ENCODE data around the gene ZSCAN4. TPM values are rescaled to one million over a fixed set of nuclear protein-coding genes. Genes with fewer than 3 reads are reported as not detected.

ZSCAN4 gene
- total and polyA plus RNA-seq, 9 of the 15 experiments (the other 6 are each of a cell fraction or from before 2014, with no cell fraction given) = not detected

GRCh38 chr19:57712222-57712621 lies 43.5 kb downstream of the ZSCAN4 start (continued):
- TF ChIP-seq REST (IDR thresholded peaks at IDR 0.05; ENCODE audit: borderline replicate concordance) (no peak), REST (CRISPR knock-in tag; IDR thresholded peaks at IDR 0.05; ENCODE audit: low read depth) (no peak), U2AF2 (optimal IDR thresholded peaks at IDR 0.05; ENCODE audit: low read depth, low read length) (no peak)

- BruUV-seq (replicated peaks) = no TSS peak
- in situ Hi-C loops (cut with MboI) (no loop called here), intact Hi-C loops (cut with micrococcal nuclease) (no loop called here)
- Histone ChIP-seq H3K79me2 (ENCODE audit: control insufficient read depth, insufficient read depth, low read length) (no peaks in the 10 kb centered on the region), H3K4me3 (no peak overlapping the region), H3K9me1 (ENCODE audit: control insufficient read depth, insufficient read depth, low read length) (no peaks in the 10 kb centered on the region), H3K36me3 (ENCODE audit: control insufficient read depth, insufficient read depth, low read length) (peaks cover 15% of the 10 kb centered on the region), H4K20me1 (replicated peaks; ENCODE audit: control insufficient read depth, insufficient read depth, low read length) (no peaks in the 10 kb centered on the region), H3K9me3 (replicated peaks; ENCODE audit: control insufficient read depth, insufficient read depth, low read depth, low read length) (peaks cover 9% of the 10 kb centered on the region), H3K4me1 (replicated peaks in 1 of 2; ENCODE audit: control insufficient read depth in 2 of 2, insufficient read depth in 2 of 2, low read length in 2 of 2) (no peaks in the 10 kb centered on the region), H3K27me3 (ENCODE audit: control insufficient read depth in 2 of 2, insufficient read depth in 2 of 2, low read length in 2 of 2) (no peaks in the 10 kb centered on the region), H3K9ac (ENCODE audit: insufficient read depth in 1 of 2, low read depth in 2 of 2, low read length in 2 of 2) (no peak overlapping the region), H3K4me2 (ENCODE audit: insufficient read depth, low read length) (no peak overlapping the region), H3K27ac (ENCODE audit: extremely low read depth, low read depth, low read length) (no peak overlapping the region), H2AFZ (ENCODE audit: low read depth, low read length) (no peak overlapping the region)
- ChIA-PET CTCF (ENCODE audit: low intra/inter-chr PET ratio) (no interaction called here), POLR2A (no interaction called here)
- no peak for FAIRE-seq
- no peak for ATAC-seq
- DNase-seq (ENCODE audit: extremely low read depth in 1 of 4, low spot score in 3 of 4) = no peak
- peak; percentile 18; the same call in 1 of the 2 replicates for TF ChIP-seq TFE3 (CRISPR knock-in tag; IDR thresholded peaks at IDR 0.05)
- TF ChIP-seq ZKSCAN1 (IDR thresholded peaks at IDR 0.05; ENCODE audit: low read depth, low read length) = no peak
- TF ChIP-seq CTCF (IDR thresholded peaks at IDR 0.05 in 2 of 3, conservative IDR thresholded peaks at IDR 0.05 in 1 of 3; ENCODE audit: insufficient read depth in 2 of 3, low read depth in 1 of 3, low read length in 3 of 3) = no peak
- TF ChIP-seq FOXA3 (CRISPR knock-in tag; conservative IDR thresholded peaks at IDR 0.05 in 1 of 2, IDR thresholded peaks at IDR 0.05 in 1 of 2) = no peak
These were observed 50.7 kb downstream of the ZSCAN4 start for GRCh38 chr19:57719424-57719823.
